Measurements from ENCODE around the gene SLCO1A2.

- TF ChIP-seq CTCF (IDR thresholded peaks at IDR 0.05) (no peak), POLR2A (IDR thresholded peaks at IDR 0.05) (no peak)
Measured at GRCh38 chr12:21223930-21224329, 110.8 kb downstream of the SLCO1A2 start.

Data from ovary (tissue), 3 donors.